ENCODE measurements around the gene CKM.

Gene CKM

GRCh38 chr19:45322744-45323281 is at the start of gene CKM:
Gene CKM, minus strand, starts transcription at chr19:45322875. Its CDS starts 3,162 bp downstream, at chr19:45319713.
- no peak for DNase-seq

- DNase-seq, result peak; percentile 99
Measured at GRCh38 chr19:45370410-45371204, 47.9 kb upstream of the CKM start, which contains the start of gene ERCC2. Gene ERCC2, minus strand, starts transcription at chr19:45370573. Its CDS starts 33 bp downstream, at chr19:45370540.

GRCh38 chr19:45368737-45369340 is 46.2 kb upstream of the CKM start:
- DNase-seq, result no peak

- no peak for DNase-seq
Measured at GRCh38 chr19:45368127-45368526, 45.5 kb upstream of the CKM start.

GRCh38 chr19:45364696-45365095 is 42.0 kb upstream of the CKM start:
- no peak for DNase-seq

GRCh38 chr19:45363861-45364459 is 41.3 kb upstream of the CKM start:
- DNase-seq, result no peak

- DNase-seq, result no peak
Measured at GRCh38 chr19:45362291-45362690, 39.6 kb upstream of the CKM start.

- no peak for DNase-seq
Measured at GRCh38 chr19:45361608-45362007, 38.9 kb upstream of the CKM start.

GRCh38 chr19:45358213-45358792 is 35.6 kb upstream of the CKM start:
- no peak for DNase-seq

- DNase-seq, result no peak
Measured at GRCh38 chr19:45357445-45357783, 34.7 kb upstream of the CKM start.

- no peak for DNase-seq
Measured at GRCh38 chr19:45356760-45357444, 34.2 kb upstream of the CKM start.

GRCh38 chr19:45355910-45356309 is 33.2 kb upstream of the CKM start:
- no peak for DNase-seq

- no peak for DNase-seq
Measured at GRCh38 chr19:45355402-45355801, 32.7 kb upstream of the CKM start.

- no peak for DNase-seq
Measured at GRCh38 chr19:45354241-45354842, 31.7 kb upstream of the CKM start.

- DNase-seq, result no peak
Measured at GRCh38 chr19:45352914-45353796, 30.5 kb upstream of the CKM start.

GRCh38 chr19:45352471-45352870 is 29.8 kb upstream of the CKM start:
- no peak for DNase-seq

GRCh38 chr19:45352062-45352461 is 29.4 kb upstream of the CKM start:
- no peak for DNase-seq

- DNase-seq, result no peak
Measured at GRCh38 chr19:45351401-45351952, 28.8 kb upstream of the CKM start.

GRCh38 chr19:45350477-45351058 is 27.9 kb upstream of the CKM start:
- DNase-seq, result no peak

- DNase-seq, result no peak
Measured at GRCh38 chr19:45349430-45349941, 26.8 kb upstream of the CKM start.

- DNase-seq, result no peak
Measured at GRCh38 chr19:45349126-45349415, 26.4 kb upstream of the CKM start.

Measured in fibroblast of upper back skin (primary cell).